K562 (cell line): ENCODE measurements around the gene EMILIN3. TPM values are rescaled to one million over a fixed set of nuclear protein-coding genes. Genes with fewer than 3 reads are reported as not detected.

Experiments
- ATAC-seq: fragments of 200-7000 bp; cut with Tn5 transposase; 3 replicates; pipeline ENCODE4 v1.9.1; 2020; ENCODE audit warnings: moderate library complexity
- BruUV-seq: library from RNA; stranded (reverse); fragments of 400-500 nt; replicated peaks from 2 replicates; lab custom pipeline; 2021; lab: Mats Ljungman, UMichigan
- CTCF ChIA-PET: fragments of 300-600 bp; formaldehyde crosslinking; extraction: SDS; loops from one replicate; lab custom pipeline; 2021; ENCODE audit warnings: low intra/inter-chr PET ratio; lab: Yijun Ruan, JAX
- POLR2A ChIA-PET: fragments of 300-600, 350-650 bp; sonication (Branson Sonifier 250); formaldehyde crosslinking; extraction: SDS; loops from one replicate; lab custom pipeline; 2021; ENCODE audit warnings: antibody characterized with exemption, inconsistent platforms; lab: Yijun Ruan, JAX
- DNase-seq, 4 experiments: peaks; one replicate each; pipeline versions ENCODE4 v3.0.0 to v3.0.0-alpha.2; 2011 to 2018; ENCODE audit warnings: low spot score in 3 of 4, mixed read lengths in 3 of 4; ENCODE audit errors: extremely low read depth in 1 of 4
- FAIRE-seq: peaks from 2 replicates; lab custom pipeline; 2011; peaks lifted over from hg19 to GRCh38; lab: Jason Lieb, UNC
- H2AFZ ChIP-seq: 2 replicates; pipeline ENCODE4 v1.6.0; 2011; ENCODE audit warnings: low read depth, low read length, control low read depth, inconsistent platforms
- H3K27ac ChIP-seq: fragments of 200-600 bp; 3 replicates; pipeline ENCODE4 v1.8.0; 2011; ENCODE audit warnings: low read depth, mild to moderate bottlenecking, control low read depth, inconsistent platforms, low read length, moderate library complexity, mixed read lengths; ENCODE audit errors: extremely low read depth
- H3K27me3 ChIP-seq, 2 experiments: fragments of 300-600 bp in 1 of 2; 2 replicates in 1 of 2; 3 replicates in 1 of 2; pipeline versions ENCODE4 v1.6.0 to v1.8.0; 2011; ENCODE audit warnings: inconsistent platforms in 2 of 2, low read length in 2 of 2, mild to moderate bottlenecking in 1 of 2, mixed read lengths in 1 of 2, moderate library complexity in 1 of 2; ENCODE audit not compliant: control insufficient read depth in 2 of 2, insufficient read depth in 2 of 2
- H3K36me3 ChIP-seq: fragments of 300-600 bp; 3 replicates; pipeline ENCODE4 v1.8.0; 2011; ENCODE audit warnings: mild to moderate bottlenecking, low read length, inconsistent platforms; ENCODE audit not compliant: control insufficient read depth, insufficient read depth
- H3K4me1 ChIP-seq, 2 experiments: fragments of 200-600 bp in 1 of 2; replicated peaks in 1 of 2; 2 replicates in 1 of 2; 3 replicates in 1 of 2; pipeline versions ENCODE4 v1.5.1 to v1.8.0; 2011; ENCODE audit warnings: inconsistent platforms in 2 of 2, low read length in 2 of 2, mild to moderate bottlenecking in 1 of 2, mixed read lengths in 1 of 2, moderate library complexity in 1 of 2; ENCODE audit not compliant: control insufficient read depth in 2 of 2, insufficient read depth in 2 of 2
- H3K4me2 ChIP-seq: 2 replicates; pipeline ENCODE4 v1.6.1; 2011; ENCODE audit warnings: low read length, control low read depth, inconsistent platforms, mixed read lengths; ENCODE audit not compliant: insufficient read depth
- H3K4me3 ChIP-seq: fragments of 200-600 bp; sonication (generic), shearing (Covaris generic); 2 replicates; pipeline ENCODE4 v1.5.1; 2016; ENCODE audit warnings: control low read depth, inconsistent platforms
- H3K79me2 ChIP-seq: fragments of 200-600 bp; 3 replicates; pipeline ENCODE4 v1.8.0; 2011; ENCODE audit warnings: low read length, inconsistent platforms; ENCODE audit not compliant: control insufficient read depth, insufficient read depth
- H3K9ac ChIP-seq, 2 experiments: 2 replicates each; pipeline versions ENCODE4 v1.6.0 to v1.6.1; 2011; ENCODE audit warnings: low read depth in 2 of 2, low read length in 2 of 2, control low read depth in 1 of 2, inconsistent platforms in 1 of 2, mild to moderate bottlenecking in 1 of 2, mixed read lengths in 1 of 2; ENCODE audit not compliant: insufficient read depth in 1 of 2
- H3K9me1 ChIP-seq: one replicate; pipeline ENCODE4 v1.6.0; 2011; ENCODE audit warnings: inconsistent platforms, mild to moderate bottlenecking, low read length, moderate library complexity; ENCODE audit not compliant: control insufficient read depth, insufficient read depth
- H3K9me3 ChIP-seq: replicated peaks from 2 replicates; pipeline ENCODE4 v1.5.1; 2011; ENCODE audit warnings: low read depth, low read length, inconsistent platforms; ENCODE audit not compliant: control insufficient read depth, insufficient read depth
- H4K20me1 ChIP-seq: replicated peaks from 2 replicates; pipeline ENCODE4 v1.6.1; 2011; ENCODE audit warnings: low read length, inconsistent platforms, mixed read lengths; ENCODE audit not compliant: control insufficient read depth, insufficient read depth
- ARHGAP35 ChIP-seq: fragments of 450-650 bp; IDR thresholded peaks from 2 replicates; pipeline ENCODE4 v1.6.1; 2018; ENCODE audit not compliant: partially characterized antibody
- ATF1 ChIP-seq, 2 experiments: fragments of 450-650 bp in 1 of 2; IDR thresholded peaks; 2 replicates each; pipeline ENCODE4 v1.6.1; 2016; ENCODE audit warnings: missing compliant biosample characterization in 1 of 2, missing genetic modification characterization in 1 of 2
- ATF7 ChIP-seq: fragments of 450-650 bp; IDR thresholded peaks from 2 replicates; pipeline ENCODE4 v1.7.1; 2014; ENCODE audit warnings: mild to moderate bottlenecking, moderate library complexity
- L3MBTL2 ChIP-seq: fragments of 450-650 bp; IDR thresholded peaks from 2 replicates; pipeline ENCODE4 v1.6.1; 2016; ENCODE audit warnings: mild to moderate bottlenecking, moderate library complexity
- NCOR1 ChIP-seq: fragments of 450-650 bp; IDR thresholded peaks from 2 replicates; pipeline ENCODE4 v1.6.1; 2016; ENCODE audit warnings: mild to moderate bottlenecking, moderate library complexity
- SMAD2 ChIP-seq: fragments of 150-350 bp; IDR thresholded peaks from 2 replicates; pipeline ENCODE4 v1.6.1; 2014; ENCODE audit warnings: low read depth, mild to moderate bottlenecking, low read length
- ZNF324 ChIP-seq: fragments of 250-450 bp; sonication (Bioruptor Pico); IDR thresholded peaks from 2 replicates; pipeline ENCODE4 v1.4.0; 2020; ENCODE audit warnings: mild to moderate bottlenecking
- WGBS: fragments of 100-300 bp; shearing (Covaris generic); methylation state at CpG from one replicate; pipeline ENCODE4 v1.1.6; 2016; ENCODE audit warnings: low coverage, mixed read lengths; ENCODE audit not compliant: insufficient coverage; ENCODE audit errors: missing lambda C conversion rate; 5-methylcytosine and 5-hydroxymethylcytosine counted together
- in situ Hi-C: fragments of 300-500 bp; cut with MboI; formaldehyde crosslinking; loops from 4 replicates; pipeline ENCODE4 v1.15.0; 2018; ENCODE audit warnings: inconsistent platforms, mixed read lengths
- intact Hi-C: fragments of 100-400 bp; cut with micrococcal nuclease; formaldehyde crosslinking; loops from 2 replicates; pipeline ENCODE4 v1.14.2; 2022
- polyA plus RNA-seq, 8 experiments: library from polyadenylated mRNA; depleted of rRNA in 4 of 8; stranded (reverse) in 5 of 8; unstranded in 3 of 8; fragments of >200 nt; fragmentation: Nextera tagmentation in 2 of 8; fragmentation: Illumina TruSeq in 1 of 8; extraction: Ambion mirVana in 2 of 8; extraction: Trizol in 1 of 8; gene quantifications; 2 replicates each; pipeline versions ENCODE4 v1.2.1 to v1.2.3, GENCODE V29; 2011 to 2014; ENCODE audit warnings: inconsistent platforms in 1 of 8, missing spikeins in 1 of 8
- total RNA-seq, 7 experiments: library from RNA; depleted of rRNA in 6 of 7; stranded (reverse); fragments of >200 nt in 6 of 7; fragmentation: Illumina TruSeq in 2 of 7; extraction: Trizol in 2 of 7; gene quantifications; 2 replicates each; pipeline versions ENCODE4 v1.2.1 to v1.2.3, GENCODE V29; 2011 to 2021; ENCODE audit warnings: low replicate concordance in 1 of 7

EMILIN3 gene
- total and polyA plus RNA-seq, 9 of the 15 experiments (the other 6 are each of a cell fraction or from before 2014, with no cell fraction given) = 0.01 to 0.07 TPM; not detected in 7

GRCh38 chr20:41392871-41393704 lies 26.5 kb upstream of the EMILIN3 start:
- Histone ChIP-seq H3K36me3 (no peaks in the 10 kb centered on the region), H3K4me3 (no peak overlapping the region), H3K79me2 (no peaks in the 10 kb centered on the region), H4K20me1 (no peaks in the 10 kb centered on the region), H3K4me2 (no peak overlapping the region), H3K27ac (no peak overlapping the region), H3K9ac (no peak overlapping the region; a peak in 1 of 4 replicates), H3K9me1 (no peaks in the 10 kb centered on the region), H3K9me3 (no peaks in the 10 kb centered on the region), H3K27me3 (peaks cover 0 to 6% of the 10 kb centered on the region in 2 experiments; a peak in 1 of 5 replicates), H3K4me1 (no peaks in the 10 kb centered on the region; a peak in 2 of 5 replicates), H2AFZ (no peak overlapping the region)
- no TSS peak for BruUV-seq
- TF ChIP-seq SMAD2 = no peak
- TF ChIP-seq NCOR1 = no peak
- no peak for TF ChIP-seq L3MBTL2
- peak; percentile 62; the same call in 1 of the 2 replicates for TF ChIP-seq ATF7
- TF ChIP-seq ZNF324 (CRISPR knock-in tag) = no peak
- TF ChIP-seq ARHGAP35 = no peak
- TF ChIP-seq ATF1 (CRISPR knock-in tag; IDR thresholded peaks at IDR 0.05) = no peak
- peak; percentile 61 for TF ChIP-seq ATF1 (tag; IDR thresholded peaks at IDR 0.05)
- DNase-seq (no peak), FAIRE-seq (no peak), ATAC-seq (no peak)
- POLR2A ChIA-PET = no interaction called here
- CTCF ChIA-PET = no interaction called here
- in situ Hi-C loops (no loop called here), intact Hi-C loops (no loop called here)
- 22% methylated on average over 12 of the region's 12 CpGs for WGBS
